H9 (cell line): ENCODE measurements around the gene DNAAF9. TPM values are rescaled to one million over a fixed set of nuclear protein-coding genes. Genes with fewer than 3 reads are reported as not detected.

Source experiments
- DNase-seq: peaks from one replicate; pipeline ENCODE4 v3.0.0-alpha.2; 2017
- H2AFZ ChIP-seq: one replicate; pipeline ENCODE4 v1.6.1; 2013; ENCODE audit warnings: mild to moderate bottlenecking, low read length, control low read depth, moderate library complexity
- H2AK5ac ChIP-seq: 2 replicates; pipeline ENCODE4 v1.6.1; 2013; ENCODE audit warnings: low read length, control low read depth, mixed read lengths; ENCODE audit not compliant: insufficient read length
- H2BK120ac ChIP-seq: one replicate; pipeline ENCODE4 v1.6.1; 2013; ENCODE audit warnings: low read depth, mild to moderate bottlenecking, low read length, control low read depth, inconsistent platforms; ENCODE audit not compliant: poor library complexity, severe bottlenecking
- H2BK12ac ChIP-seq: 2 replicates; pipeline ENCODE4 v1.6.1; 2013; ENCODE audit warnings: low read length, control low read depth, mixed read lengths, low read depth; ENCODE audit not compliant: insufficient read length
- H2BK15ac ChIP-seq: 2 replicates; pipeline ENCODE4 v1.6.1; 2013; ENCODE audit warnings: low read depth, low read length, control low read depth
- H2BK20ac ChIP-seq: one replicate; pipeline ENCODE4 v1.6.1; 2013; ENCODE audit warnings: low read depth, mild to moderate bottlenecking, low read length, control low read depth, inconsistent platforms; ENCODE audit not compliant: poor library complexity, severe bottlenecking
- H2BK5ac ChIP-seq: 2 replicates; pipeline ENCODE4 v1.6.1; 2013; ENCODE audit warnings: low read length, control low read depth, mixed read lengths; ENCODE audit not compliant: insufficient read length
- H3K14ac ChIP-seq: 2 replicates; pipeline ENCODE4 v1.6.1; 2013; ENCODE audit warnings: low read length, control low read depth; ENCODE audit not compliant: insufficient read depth
- H3K18ac ChIP-seq: 2 replicates; pipeline ENCODE4 v1.6.1; 2013; ENCODE audit warnings: low read depth, mild to moderate bottlenecking, mixed read lengths, low read length, control low read depth; ENCODE audit not compliant: insufficient read length
- H3K23ac ChIP-seq: 2 replicates; pipeline ENCODE4 v1.6.1; 2013; ENCODE audit warnings: low read length, control low read depth, mixed read lengths, low read depth; ENCODE audit not compliant: insufficient read length
- H3K23me2 ChIP-seq: 2 replicates; pipeline ENCODE4 v1.6.1; 2013; ENCODE audit warnings: low read depth, mild to moderate bottlenecking, mixed read lengths, low read length, control low read depth; ENCODE audit not compliant: insufficient read length, poor library complexity, severe bottlenecking
- H3K27ac ChIP-seq: 2 replicates; pipeline ENCODE4 v1.5.1; 2013; ENCODE audit warnings: low read length, control low read depth, mixed read lengths, low read depth; ENCODE audit not compliant: insufficient read length
- H3K27me3 ChIP-seq: 2 replicates; pipeline ENCODE4 v1.6.1; 2013; ENCODE audit warnings: low read length, control low read depth, inconsistent platforms; ENCODE audit not compliant: insufficient read depth
- H3K4ac ChIP-seq: 2 replicates; pipeline ENCODE4 v1.6.1; 2013; ENCODE audit warnings: low read depth, mild to moderate bottlenecking, control low read depth, inconsistent platforms, low read length, moderate library complexity
- H3K4me1 ChIP-seq: 2 replicates; pipeline ENCODE4 v1.6.1; 2013; ENCODE audit warnings: low read length, control low read depth, inconsistent platforms; ENCODE audit not compliant: insufficient read depth
- H3K4me2 ChIP-seq: 2 replicates; pipeline ENCODE4 v1.6.1; 2013; ENCODE audit warnings: low read length, control low read depth, mixed read lengths; ENCODE audit not compliant: insufficient read length, insufficient read depth
- H3K56ac ChIP-seq: 2 replicates; pipeline ENCODE4 v1.6.1; 2013; ENCODE audit warnings: low read depth, mild to moderate bottlenecking, mixed read lengths, low read length, control low read depth; ENCODE audit not compliant: insufficient read length
- H3K79me1 ChIP-seq: 2 replicates; pipeline ENCODE4 v1.6.1; 2013; ENCODE audit warnings: low read depth, mild to moderate bottlenecking, moderate library complexity, low read length, control low read depth, inconsistent platforms; ENCODE audit not compliant: insufficient read depth, poor library complexity, severe bottlenecking
- H3K79me2 ChIP-seq: 2 replicates; pipeline ENCODE4 v1.6.1; 2013; ENCODE audit warnings: low read length, control low read depth, inconsistent platforms; ENCODE audit not compliant: insufficient read depth
- H3K9ac ChIP-seq: 2 replicates; pipeline ENCODE4 v1.6.1; 2013; ENCODE audit warnings: low read length, control low read depth, mixed read lengths; ENCODE audit not compliant: insufficient read length; ENCODE audit errors: extremely low read depth
- H3K9me3 ChIP-seq: one replicate; pipeline ENCODE4 v1.6.1; 2013; ENCODE audit warnings: low read depth, low read length, inconsistent platforms; ENCODE audit not compliant: control insufficient read depth
- H3T11ph ChIP-seq: one replicate; pipeline ENCODE4 v1.6.1; 2013; ENCODE audit warnings: mild to moderate bottlenecking, low read length, control low read depth, inconsistent platforms
- H4K20me1 ChIP-seq: one replicate; pipeline ENCODE4 v1.6.1; 2013; ENCODE audit not compliant: control insufficient read depth, insufficient read length, insufficient read depth
- H4K5ac ChIP-seq: 2 replicates; pipeline ENCODE4 v1.6.1; 2013; ENCODE audit warnings: low read depth, mild to moderate bottlenecking, mixed read lengths, low read length, control low read depth; ENCODE audit not compliant: insufficient read length
- H4K8ac ChIP-seq: replicated peaks from 2 replicates; pipeline ENCODE4 v1.6.1; 2013; ENCODE audit warnings: low read length, control low read depth, mixed read lengths, low read depth; ENCODE audit not compliant: insufficient read length
- H4K91ac ChIP-seq: 2 replicates; pipeline ENCODE4 v1.6.1; 2013; ENCODE audit warnings: low read depth, mild to moderate bottlenecking, moderate library complexity, mixed read lengths, low read length, control low read depth; ENCODE audit not compliant: insufficient read length
- H3K27ac Mint-ChIP-seq, 3 experiments: 2 replicates in 2 of 3; 3 replicates in 1 of 3; pipeline ENCODE4 v1.8.0; 2020 to 2021; ENCODE audit warnings: mixed read lengths in 3 of 3, mild to moderate bottlenecking in 1 of 3, moderate library complexity in 1 of 3
- H3K27me3 Mint-ChIP-seq: 2 replicates; pipeline ENCODE4 v1.8.0; 2021; ENCODE audit warnings: low read depth, mild to moderate bottlenecking, moderate library complexity, mixed read lengths
- H3K36me3 Mint-ChIP-seq, 3 experiments: 2 replicates in 2 of 3; 3 replicates in 1 of 3; pipeline ENCODE4 v1.8.0; 2020 to 2021; ENCODE audit warnings: low read depth in 3 of 3, mixed read lengths in 3 of 3; ENCODE audit not compliant: insufficient read depth in 1 of 3
- H3K4me1 Mint-ChIP-seq, 2 experiments: 2 replicates each; pipeline ENCODE4 v1.8.0; 2020; ENCODE audit warnings: mixed read lengths in 2 of 2
- H3K4me3 Mint-ChIP-seq, 2 experiments: 2 replicates in 1 of 2; 3 replicates in 1 of 2; pipeline ENCODE4 v1.8.0; 2020 to 2021; ENCODE audit warnings: mild to moderate bottlenecking in 2 of 2, mixed read lengths in 2 of 2, moderate library complexity in 1 of 2
- H3K9me3 Mint-ChIP-seq, 2 experiments: 2 replicates in 1 of 2; 3 replicates in 1 of 2; pipeline ENCODE4 v1.8.0; 2020; ENCODE audit warnings: mild to moderate bottlenecking in 2 of 2, mixed read lengths in 2 of 2, moderate library complexity in 1 of 2
- CTCF ChIP-seq: fragments of 200-600 bp; sonication (generic); conservative IDR thresholded peaks from 3 replicates; pipeline ENCODE4 v1.8.0; 2021; ENCODE audit warnings: antibody characterized with exemption, mild to moderate bottlenecking
- WGBS: extraction: QIAGEN DNeasy Blood & Tissue Kit; methylation state at CpG from one replicate; pipeline ENCODE4 v1.1.7; 2013; ENCODE audit warnings: missing lambda C conversion rate, low lambda C conversion rate, mixed read lengths; ENCODE audit not compliant: insufficient read length; ENCODE audit errors: extremely low coverage; 5-methylcytosine and 5-hydroxymethylcytosine counted together
- total RNA-seq: library from RNA; stranded (reverse); gene quantifications from 2 replicates; pipeline ENCODE4 v1.2.1, GENCODE V29; 2021

The DNAAF9 gene
- total RNA-seq, 1 experiment from 2014 or later: 5.5 TPM

- Histone ChIP-seq H3K4ac (no peak overlapping the region), H2BK20ac (no peak overlapping the region), H3K18ac (no peak overlapping the region), H3K27ac (no peak overlapping the region), H3K56ac (no peak overlapping the region), H4K5ac (no peak overlapping the region), H3K23ac (no peak overlapping the region), H2BK12ac (no peak overlapping the region), H3K14ac (no peak overlapping the region), H3K23me2 (no peaks in the 10 kb centered on the region), H2BK120ac (no peak overlapping the region), H2AK5ac (no peak overlapping the region), H3K27me3 (no peaks in the 10 kb centered on the region), H2AFZ (no peak overlapping the region), H3K4me1 (no peaks in the 10 kb centered on the region), H3K9ac (no peak overlapping the region), H3T11ph (no peak overlapping the region), H3K79me1 (no peaks in the 10 kb centered on the region), H2BK5ac (no peak overlapping the region), H4K91ac (no peak overlapping the region), H4K8ac (no peak overlapping the region), H2BK15ac (no peak overlapping the region), H4K20me1 (no peaks in the 10 kb centered on the region), H3K9me3 (no peaks in the 10 kb centered on the region), H3K79me2 (peaks cover 1% of the 10 kb centered on the region; the same call in 1 of the 2 replicates), H3K4me2 (no peak overlapping the region)
- no peak overlapping the region for H3K27ac Mint-ChIP-seq
- no CpG with 5 or more reads among the region's 1 CpG for WGBS
- no peak for DNase-seq
- TF ChIP-seq CTCF: no peak
- peaks cover 0 to 12% (median 4%) of the 10 kb centered on the region in 3 experiments; a peak in 4 of 7 replicates for H3K36me3 Mint-ChIP-seq
- no peaks in the 10 kb centered on the region for H3K27me3 Mint-ChIP-seq
- H3K4me1 Mint-ChIP-seq: no peaks in the 10 kb centered on the region
- H3K9me3 Mint-ChIP-seq: peaks cover 4 to 9% of the 10 kb centered on the region in 2 experiments; a peak in 3 of 5 replicates
- H3K4me3 Mint-ChIP-seq: no peak overlapping the region
Observed at GRCh38 chr20:3398681-3399252, 8.7 kb downstream of the DNAAF9 start.
